B cell (primary cell): ENCODE data around the gene GET4. TPM values are rescaled to one million over a fixed set of nuclear protein-coding genes. Genes with fewer than 3 reads are reported as not detected.

Experiments used
- ATAC-seq: fragments of 200-7000 bp; cut with Tn5 transposase; one replicate; pipeline ENCODE4 v1.10.0; 2021; ENCODE audit warnings: low read depth, mild to moderate bottlenecking, moderate number of reproducible peaks, moderate library complexity
- CTCF ChIA-PET: fragments of 350-600 bp; sonication (Branson Sonifier 250); formaldehyde crosslinking; loops from one replicate; lab custom pipeline; 2021; ENCODE audit warnings: antibody characterized with exemption, inconsistent platforms; lab: Charles Lee
- POLR2A ChIA-PET: fragments of 350-600 bp; sonication (Branson Sonifier 250); formaldehyde crosslinking; loops from one replicate; lab custom pipeline; 2021; ENCODE audit warnings: antibody characterized with exemption; lab: Charles Lee
- DNase-seq: peaks from one replicate; pipeline ENCODE4 v3.0.0; 2013
- H2AFZ ChIP-seq: 2 replicates; pipeline ENCODE4 v1.6.1; 2012; ENCODE audit warnings: mild to moderate bottlenecking, low read depth, low read length; ENCODE audit not compliant: insufficient read depth, poor library complexity, severe bottlenecking
- H3K27ac ChIP-seq, 2 donors: 1 replicate in 1 of 2; 2 replicates in 1 of 2; pipeline ENCODE4 v1.5.1; 2012 to 2013; ENCODE audit warnings: low read length in 2 of 2, mild to moderate bottlenecking in 2 of 2, moderate library complexity in 1 of 2
- H3K27me3 ChIP-seq, 4 experiments: fragments of 200-600 bp in 1 of 4; sonication (generic) in 1 of 4; replicated peaks in 1 of 4; 1 replicate in 2 of 4; 2 replicates in 2 of 4; pipeline versions ENCODE4 v1.6.1 to v1.7.0; 2013 to 2016; ENCODE audit warnings: low read length in 3 of 4, mild to moderate bottlenecking in 2 of 4, mixed read lengths in 1 of 4, moderate library complexity in 1 of 4; ENCODE audit not compliant: insufficient read depth in 4 of 4, control insufficient read depth in 3 of 4; ENCODE audit errors: control extremely low read depth in 1 of 4
- H3K36me3 ChIP-seq, 2 experiments: replicated peaks in 1 of 2; 1 replicate in 1 of 2; 2 replicates in 1 of 2; pipeline versions ENCODE4 v1.6.1 to v1.7.1; 2013; ENCODE audit warnings: low read length in 1 of 2; ENCODE audit not compliant: insufficient read depth in 2 of 2, control insufficient read depth in 1 of 2; ENCODE audit errors: control extremely low read depth in 1 of 2, extremely low read depth in 1 of 2
- H3K4me1 ChIP-seq, 2 donors: fragments of 200-600 bp in 1 of 2; sonication (generic) in 1 of 2; 1 replicate in 1 of 2; 2 replicates in 1 of 2; pipeline versions ENCODE4 v1.5.1 to v1.6.1; 2013 to 2017; ENCODE audit warnings: low read length in 2 of 2; ENCODE audit not compliant: control insufficient read depth in 2 of 2, insufficient read depth in 2 of 2
- H3K4me2 ChIP-seq: replicated peaks from 2 replicates; pipeline ENCODE3; 2012; ENCODE audit warnings: mild to moderate bottlenecking, low read depth, low read length; ENCODE audit not compliant: poor library complexity, severe bottlenecking
- H3K4me3 ChIP-seq, 5 experiments: fragments of 200-600 bp in 1 of 5; sonication (generic) in 1 of 5; 1 replicate in 3 of 5; 2 replicates in 2 of 5; pipeline versions ENCODE4 v1.5.1 to v1.7.0; 2011 to 2016; ENCODE audit warnings: low read length in 4 of 5, mild to moderate bottlenecking in 4 of 5, low read depth in 2 of 5, control low read depth in 1 of 5, moderate library complexity in 1 of 5; ENCODE audit not compliant: insufficient read depth in 1 of 5; ENCODE audit errors: control extremely low read depth in 1 of 5, extremely low read depth in 1 of 5
- H3K79me2 ChIP-seq: fragments of 200-600 bp; sonication (generic); one replicate; pipeline ENCODE4 v1.6.0; 2016; ENCODE audit warnings: low read length; ENCODE audit not compliant: control insufficient read depth, insufficient read depth
- H3K9ac ChIP-seq: fragments of 200-600 bp; sonication (generic); 2 replicates; pipeline ENCODE4 v1.6.1; 2017; ENCODE audit warnings: mild to moderate bottlenecking, low read length, moderate library complexity
- H3K9me3 ChIP-seq, 3 donors: one replicate each; pipeline versions ENCODE4 v1.6.1 to v1.7.1; 2013; ENCODE audit warnings: low read length in 2 of 3; ENCODE audit not compliant: control insufficient read depth in 2 of 3, insufficient read depth in 1 of 3; ENCODE audit errors: control extremely low read depth in 1 of 3
- H4K20me1 ChIP-seq: 2 replicates; pipeline ENCODE4 v1.6.0; 2012; ENCODE audit warnings: mild to moderate bottlenecking, low read length; ENCODE audit not compliant: insufficient read depth, control insufficient read depth, poor library complexity, severe bottlenecking
- H3K27ac Mint-ChIP-seq: one replicate; pipeline ENCODE4 v1.8.0; 2021; ENCODE audit warnings: mixed read lengths
- H3K27me3 Mint-ChIP-seq: one replicate; pipeline ENCODE4 v1.8.0; 2021; ENCODE audit warnings: mixed read lengths
- H3K4me1 Mint-ChIP-seq: one replicate; pipeline ENCODE4 v1.8.0; 2021; ENCODE audit warnings: mixed read lengths
- H3K4me3 Mint-ChIP-seq: one replicate; pipeline ENCODE4 v1.8.0; 2021; ENCODE audit warnings: mixed read lengths
- H3K9me3 Mint-ChIP-seq: one replicate; pipeline ENCODE4 v1.8.0; 2022; ENCODE audit warnings: mixed read lengths; ENCODE audit not compliant: insufficient read depth
- CTCF ChIP-seq: fragments of 200-600 bp; IDR thresholded peaks from one replicate; pipeline ENCODE4 v1.8.0; 2022; ENCODE audit warnings: antibody characterized with exemption, mild to moderate bottlenecking
- EZH2 ChIP-seq: IDR thresholded peaks from 2 replicates; pipeline ENCODE4 v1.6.1; 2012; ENCODE audit warnings: borderline replicate concordance, low read depth, mild to moderate bottlenecking, moderate library complexity, low read length; ENCODE audit not compliant: insufficient read depth, poor library complexity, severe bottlenecking
- WGBS: methylation state at CpG from one replicate; pipeline ENCODE4 v1.1.5; 2013; ENCODE audit warnings: missing lambda C conversion rate; ENCODE audit not compliant: insufficient coverage; 5-methylcytosine and 5-hydroxymethylcytosine counted together
- intact Hi-C: fragments of 100-400 bp; cut with micrococcal nuclease; formaldehyde crosslinking; loops from one replicate; pipeline ENCODE4 v1.10.0; 2022
- polyA plus RNA-seq: library from polyadenylated mRNA; depleted of rRNA; stranded (reverse); fragments of >200 nt; gene quantifications from 2 replicates; pipeline ENCODE4 v1.2.3, GENCODE V29; 2012
- total RNA-seq, 2 donors: library from RNA; stranded (reverse); fragments of 120-200 nt in 1 of 2; gene quantifications; 1 replicate in 1 of 2; 2 replicates in 1 of 2; pipeline versions ENCODE4 v1.2.3 to v1.2.4, GENCODE V29; 2013 to 2022

Gene GET4
- total and polyA plus RNA-seq, 2 donors (not counting 1 experiment from before 2014, with no cell fraction given): 53.5 to 65.5 TPM

- Histone ChIP-seq H3K36me3 (peaks cover 0 to 50% of the 10 kb centered on the region in 2 experiments), H3K79me2 (no peaks in the 10 kb centered on the region), H3K4me2 (no peak overlapping the region), H2AFZ (no peak overlapping the region), H3K9ac (no peak overlapping the region), H3K4me3 (no peak overlapping the region), H3K4me1 (peaks cover 0 to 5% of the 10 kb centered on the region in 2 donors), H4K20me1 (peaks cover 25% of the 10 kb centered on the region), H3K27me3 (no peaks in the 10 kb centered on the region), H3K27ac (no peak overlapping the region), H3K9me3 (no peaks in the 10 kb centered on the region)
- H3K9me3 Mint-ChIP-seq: no peaks in the 10 kb centered on the region
- no peak overlapping the region for H3K4me3 Mint-ChIP-seq
- ATAC-seq (no peak), DNase-seq (no peak)
- H3K4me1 Mint-ChIP-seq: no peaks in the 10 kb centered on the region
- intact Hi-C loops: no loop called here
- POLR2A ChIA-PET: no interaction called here
- CTCF ChIA-PET: no interaction called here
- 98% methylated on average over 30 of the region's 42 CpGs for WGBS
- TF ChIP-seq EZH2 (no peak), CTCF (no peak)
- no peak overlapping the region for H3K27ac Mint-ChIP-seq
- no peaks in the 10 kb centered on the region for H3K27me3 Mint-ChIP-seq
These were observed 20.2 kb downstream of the GET4 start for GRCh38 chr7:896346-897075.

DNA sequence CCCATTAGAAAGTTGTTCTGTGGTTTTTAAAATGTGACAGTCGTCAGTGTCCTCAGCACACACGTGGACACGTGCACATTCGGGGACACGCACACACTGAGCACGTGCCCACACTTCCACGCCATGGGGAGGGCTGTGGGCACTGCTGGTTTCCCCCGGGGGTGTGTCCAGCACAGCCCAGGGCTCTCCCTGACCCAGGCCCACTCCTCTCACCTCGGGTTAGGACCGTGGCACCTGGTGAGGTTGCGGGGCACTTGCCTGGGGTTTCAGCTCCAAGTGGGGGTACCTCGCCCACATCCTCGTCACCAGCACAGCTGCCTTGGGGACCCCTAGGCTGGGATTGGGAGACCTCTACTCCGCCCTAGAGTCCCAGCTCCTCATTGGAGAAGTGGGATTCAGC lies 20.7 kb downstream of the GET4 start:
- H3K4me1 Mint-ChIP-seq: no peaks in the 10 kb centered on the region
- H2AFZ ChIP-seq: no peak overlapping the region
- 86% methylated on average over 14 of the region's 14 CpGs for WGBS
- ChIA-PET POLR2A (no interaction called here), CTCF (no interaction called here)
- H3K9me3 ChIP-seq: no peaks in the 10 kb centered on the region
- DNase-seq: no peak
- no peaks in the 10 kb centered on the region for H3K27me3 ChIP-seq
- no peak overlapping the region for H3K4me3 ChIP-seq
- TF ChIP-seq EZH2 (no peak), CTCF (no peak)
- no peak overlapping the region for H3K27ac Mint-ChIP-seq
- peaks cover 0 to 5% of the 10 kb centered on the region in 2 donors for H3K4me1 ChIP-seq
- no peak overlapping the region for H3K27ac ChIP-seq
- H4K20me1 ChIP-seq: peaks cover 19% of the 10 kb centered on the region
- H3K4me3 Mint-ChIP-seq: no peak overlapping the region
- H3K9me3 Mint-ChIP-seq: no peaks in the 10 kb centered on the region
- no peak overlapping the region for H3K9ac ChIP-seq
- no peaks in the 10 kb centered on the region for H3K27me3 Mint-ChIP-seq
- H3K79me2 ChIP-seq: no peaks in the 10 kb centered on the region
- intact Hi-C loops: no loop called here
- peaks cover 0 to 44% of the 10 kb centered on the region in 2 experiments for H3K36me3 ChIP-seq
- ATAC-seq: no peak
- H3K4me2 ChIP-seq: no peak overlapping the region
